ENCODE results near the gene CDK6. TPM values are rescaled to one million over a fixed set of nuclear protein-coding genes. Genes with fewer than 3 reads are reported as not detected.
A peak's percentile ranks its signal among the peaks of the same experiment; 100 is the strongest.
"Not testable (repeated sequence)": the region's sequence is repeated elsewhere in the genome, so short reads cannot be mapped to it uniquely, and the experiment has no call there.

Gene CDK6
- total and polyA plus RNA-seq, 10 of the 15 experiments (the other 5 are each of a cell fraction or from before 2014, with no cell fraction given): 8.0 to 118 (median 45.8) TPM

- no peaks in the 10 kb centered on the region for H3K4me1 ChIP-seq (ENCODE audit: control insufficient read depth, insufficient read depth, low read length)
- FAIRE-seq (no peak), ATAC-seq (no peak), DNase-seq (ENCODE audit: low read depth, low spot score) (no peak)
- no peak overlapping the region for H3K9ac ChIP-seq (ENCODE audit: control insufficient read depth, insufficient read depth, low read length)
- ChIA-PET RAD21 (ENCODE audit: unreplicated experiment) (no interaction called here), POLR2A (no interaction called here), CTCF (interaction anchor here (1.2 kb wide), 1 partner anchor 13 kb away, joined by 3 read pairs; no protein-coding TSS in a partner anchor), SMC1A (ENCODE audit: uncharacterized antibody, unreplicated experiment) (no interaction called here)
- intact Hi-C loops (cut with micrococcal nuclease; ENCODE audit: unreplicated experiment): no loop called here
- no peak overlapping the region for H2AFZ ChIP-seq (ENCODE audit: control insufficient read depth, low read depth, low read length)
- in situ Hi-C loops (cut with MboI): no loop called here
- TF ChIP-seq ZNF274 (IDR thresholded peaks at IDR 0.05; ENCODE audit: insufficient read depth, insufficient read length) (peak; percentile 47), ZNF207 (IDR thresholded peaks at IDR 0.05; ENCODE audit: borderline replicate concordance) (no peak)
- H3K4me2 ChIP-seq (ENCODE audit: control insufficient read depth, insufficient read depth): no peak overlapping the region
- H3K79me2 ChIP-seq (ENCODE audit: control insufficient read depth, insufficient read depth, low read length): no peaks in the 10 kb centered on the region
- H3K4me3 ChIP-seq: no peak overlapping the region
- no peak overlapping the region for H3K27ac ChIP-seq (ENCODE audit: control insufficient read depth, insufficient read depth)
- H3K27me3 ChIP-seq (replicated peaks in 1 of 2; ENCODE audit: control insufficient read depth in 2 of 2, insufficient read depth in 2 of 2, low read length in 1 of 2): no peaks in the 10 kb centered on the region
- BruUV-seq (replicated peaks): no TSS peak
- no peaks in the 10 kb centered on the region for H3K36me3 ChIP-seq (ENCODE audit: control insufficient read depth in 2 of 2, insufficient read depth in 2 of 2, low read length in 1 of 2)
- H4K20me1 ChIP-seq (ENCODE audit: control insufficient read depth, insufficient read depth): no peaks in the 10 kb centered on the region
- peaks cover 17% of the 10 kb centered on the region for H3K9me3 ChIP-seq (replicated peaks; ENCODE audit: control insufficient read depth, insufficient read depth, low read length)
Measured at GRCh38 chr7:92868683-92869293, 32.4 kb upstream of the CDK6 start.

- CTCF ChIA-PET: interaction anchor here (1.2 to 1.7 kb wide), 2 partner anchors 13 to 27 kb away, joined by 3 to 6 read pairs; partner anchors contain the start of gene CDK6
- H3K4me2 ChIP-seq (ENCODE audit: control insufficient read depth, insufficient read depth); FAIRE-seq; H3K27me3 ChIP-seq (replicated peaks in 1 of 2; ENCODE audit: control insufficient read depth in 2 of 2, insufficient read depth in 2 of 2, low read length in 1 of 2); BruUV-seq (replicated peaks); in situ Hi-C loops (cut with MboI); H3K36me3 ChIP-seq (ENCODE audit: control insufficient read depth in 2 of 2, insufficient read depth in 2 of 2, low read length in 1 of 2); H3K4me1 ChIP-seq (ENCODE audit: control insufficient read depth, insufficient read depth, low read length); H3K4me3 ChIP-seq; H3K79me2 ChIP-seq (ENCODE audit: control insufficient read depth, insufficient read depth, low read length); H4K20me1 ChIP-seq (ENCODE audit: control insufficient read depth, insufficient read depth); DNase-seq (ENCODE audit: low read depth, low spot score); H3K27ac ChIP-seq (ENCODE audit: control insufficient read depth, insufficient read depth); intact Hi-C loops (cut with micrococcal nuclease; ENCODE audit: unreplicated experiment); ATAC-seq; H3K9ac ChIP-seq (ENCODE audit: control insufficient read depth, insufficient read depth, low read length): not testable (repeated sequence)
- WGBS (ENCODE audit: insufficient coverage, insufficient replicate concordance, low lambda C conversion rate, missing lambda C conversion rate): 2% methylated on average over 5 of the region's 5 CpGs
- SMC1A ChIA-PET (ENCODE audit: uncharacterized antibody, unreplicated experiment): interaction anchor here (3.0 kb wide), 1 partner anchor 11 kb away, joined by 9 read pairs; no protein-coding TSS in a partner anchor
- Histone ChIP-seq H2AFZ (ENCODE audit: control insufficient read depth, low read depth, low read length) (peak overlapping the region; percentile 5; the same call in 1 of the 2 replicates), H3K9me3 (replicated peaks; ENCODE audit: control insufficient read depth, insufficient read depth, low read length) (peaks cover 11% of the 10 kb centered on the region)
- RAD21 ChIA-PET (ENCODE audit: unreplicated experiment): interaction anchor here (1.1 kb wide), 1 partner anchor 184 kb away, joined by 3 read pairs; no protein-coding TSS in a partner anchor
- POLR2A ChIA-PET: interaction anchor here (0.6 kb wide), 1 partner anchor 102 kb away, joined by 4 read pairs; no protein-coding TSS in a partner anchor
Measured at GRCh38 chr7:92864169-92864568, 27.8 kb upstream of the CDK6 start.

Measured in GM12878 (cell line).